ENCODE results near the gene SHTN1.

GRCh38 chr10:116947841-116948529 lies 57.0 kb downstream of the SHTN1 start:
- TF ChIP-seq CTCF (IDR thresholded peaks at IDR 0.05) (no peak), POLR2AphosphoS5 (IDR thresholded peaks at IDR 0.05; ENCODE audit: low read depth, low read length) (no peak)
- TF ChIP-seq, protein P1, sequence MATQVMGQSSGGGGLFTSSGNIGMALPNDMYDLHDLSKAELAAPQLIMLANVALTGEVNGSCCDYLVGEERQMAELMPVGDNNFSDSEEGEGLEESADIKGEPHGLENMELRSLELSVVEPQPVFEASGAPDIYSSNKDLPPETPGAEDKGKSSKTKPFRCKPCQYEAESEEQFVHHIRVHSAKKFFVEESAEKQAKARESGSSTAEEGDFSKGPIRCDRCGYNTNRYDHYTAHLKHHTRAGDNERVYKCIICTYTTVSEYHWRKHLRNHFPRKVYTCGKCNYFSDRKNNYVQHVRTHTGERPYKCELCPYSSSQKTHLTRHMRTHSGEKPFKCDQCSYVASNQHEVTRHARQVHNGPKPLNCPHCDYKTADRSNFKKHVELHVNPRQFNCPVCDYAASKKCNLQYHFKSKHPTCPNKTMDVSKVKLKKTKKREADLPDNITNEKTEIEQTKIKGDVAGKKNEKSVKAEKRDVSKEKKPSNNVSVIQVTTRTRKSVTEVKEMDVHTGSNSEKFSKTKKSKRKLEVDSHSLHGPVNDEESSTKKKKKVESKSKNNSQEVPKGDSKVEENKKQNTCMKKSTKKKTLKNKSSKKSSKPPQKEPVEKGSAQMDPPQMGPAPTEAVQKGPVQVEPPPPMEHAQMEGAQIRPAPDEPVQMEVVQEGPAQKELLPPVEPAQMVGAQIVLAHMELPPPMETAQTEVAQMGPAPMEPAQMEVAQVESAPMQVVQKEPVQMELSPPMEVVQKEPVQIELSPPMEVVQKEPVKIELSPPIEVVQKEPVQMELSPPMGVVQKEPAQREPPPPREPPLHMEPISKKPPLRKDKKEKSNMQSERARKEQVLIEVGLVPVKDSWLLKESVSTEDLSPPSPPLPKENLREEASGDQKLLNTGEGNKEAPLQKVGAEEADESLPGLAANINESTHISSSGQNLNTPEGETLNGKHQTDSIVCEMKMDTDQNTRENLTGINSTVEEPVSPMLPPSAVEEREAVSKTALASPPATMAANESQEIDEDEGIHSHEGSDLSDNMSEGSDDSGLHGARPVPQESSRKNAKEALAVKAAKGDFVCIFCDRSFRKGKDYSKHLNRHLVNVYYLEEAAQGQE (IDR thresholded peaks at IDR 0.05; ENCODE audit: insufficient read depth in 1 of 2, low read depth in 2 of 2, low read length in 1 of 2), result no peak
